ENCODE measurements around the gene SLC6A9.

The SLC6A9 gene

GRCh38 chr1:44048532-44049215, 17.4 kb upstream of the SLC6A9 start:
- peak; percentile 62 for DNase-seq

GRCh38 chr1:44047131-44047530, 15.9 kb upstream of the SLC6A9 start:
- no peak for DNase-seq

GRCh38 chr1:44045064-44045463, 13.8 kb upstream of the SLC6A9 start:
- DNase-seq: no peak

GRCh38 chr1:44044071-44044801, 13.0 kb upstream of the SLC6A9 start:
- no peak for DNase-seq

GRCh38 chr1:44043176-44044070, 12.2 kb upstream of the SLC6A9 start:
- no peak for DNase-seq

GRCh38 chr1:44040846-44041245, 9.6 kb upstream of the SLC6A9 start:
- DNase-seq: no peak

GRCh38 chr1:44040418-44040817, 9.2 kb upstream of the SLC6A9 start:
- no peak for DNase-seq

- peak; percentile 61 for DNase-seq
These were observed 7.8 kb upstream of the SLC6A9 start for GRCh38 chr1:44038876-44039657.

- DNase-seq: peak; percentile 50
These were observed 5.9 kb upstream of the SLC6A9 start for GRCh38 chr1:44037154-44037553.

GRCh38 chr1:44036409-44037139, 5.3 kb upstream of the SLC6A9 start:
- DNase-seq: peak; percentile 77

- no peak for DNase-seq
These were observed 4.6 kb upstream of the SLC6A9 start for GRCh38 chr1:44035726-44036408.

- no peak for DNase-seq
These were observed 3.9 kb upstream of the SLC6A9 start for GRCh38 chr1:44034976-44035716.

GRCh38 chr1:44034423-44034822, 3.2 kb upstream of the SLC6A9 start:
- no peak for DNase-seq

GRCh38 chr1:44033756-44034155, 2.5 kb upstream of the SLC6A9 start:
- no peak for DNase-seq

GRCh38 chr1:44033041-44033575, 1.8 kb upstream of the SLC6A9 start:
- DNase-seq: no peak

- DNase-seq: no peak
These were observed 1.0 kb upstream of the SLC6A9 start for GRCh38 chr1:44032170-44032790.

GRCh38 chr1:44030605-44031251, 534 bp downstream of the SLC6A9 start:
- peak; percentile 42 for DNase-seq

GRCh38 chr1:44029911-44030604, 1.2 kb downstream of the SLC6A9 start:
- peak; percentile 88 for DNase-seq

All from fibroblast of skin of scalp (primary cell).